Caco-2 (cell line): ENCODE results near the gene FUZ. TPM values are rescaled to one million over a fixed set of nuclear protein-coding genes. Genes with fewer than 3 reads are reported as not detected.
A peak's percentile ranks its signal among the peaks of the same experiment; 100 is the strongest.

ENCODE experiments used
- Bru-seq: library from RNA; stranded (reverse); fragments of 400-500 nt; gene quantifications from one replicate; lab custom pipeline; 2021; lab: Mats Ljungman, UMichigan
- BruChase-seq, 2 experiments: library from RNA; stranded (reverse); fragments of 400-500 nt; gene quantifications; one replicate each; lab custom pipeline; 2021; lab: Mats Ljungman, UMichigan
- BruUV-seq: library from RNA; stranded (reverse); fragments of 400-500 nt; replicated peaks from 2 replicates; lab custom pipeline; 2021; lab: Mats Ljungman, UMichigan
- CTCF ChIA-PET: fragments of 300-600 bp; sonication (Branson Sonifier 250); formaldehyde crosslinking; loops from one replicate; lab custom pipeline; 2022; ENCODE audit warnings: antibody characterized with exemption; lab: Charles Lee
- POLR2A ChIA-PET: fragments of 300-600 bp; sonication (Branson Sonifier 250); formaldehyde crosslinking; loops from one replicate; lab custom pipeline; 2022; ENCODE audit warnings: antibody characterized with exemption; lab: Charles Lee
- DNase-seq, 2 experiments: peaks; one replicate each; pipeline versions ENCODE4 v3.0.0 to v3.0.0-alpha.2; 2020 to 2022
- H3K27me3 ChIP-seq: replicated peaks from 2 replicates; pipeline ENCODE4 v1.6.0; 2011; ENCODE audit warnings: low read length; ENCODE audit not compliant: control insufficient read depth, insufficient read depth
- H3K36me3 ChIP-seq: 2 replicates; pipeline ENCODE4 v1.5.1; 2011; ENCODE audit warnings: low read length; ENCODE audit not compliant: control insufficient read depth, insufficient read depth
- H3K4me1 ChIP-seq: fragments of 250-450 bp; sonication (Bioruptor Pico); 2 replicates; pipeline ENCODE4 v1.5.1; 2020; ENCODE audit warnings: mild to moderate bottlenecking
- H3K4me3 ChIP-seq: 2 replicates; pipeline ENCODE4 v1.5.1; 2011; ENCODE audit warnings: low read depth, mild to moderate bottlenecking, control low read depth, low read length
- H3K9me3 ChIP-seq: fragments of 250-450 bp; sonication (Bioruptor Pico); 2 replicates; pipeline ENCODE4 v1.5.1; 2020; ENCODE audit warnings: mild to moderate bottlenecking, moderate library complexity
- H3K27ac Mint-ChIP-seq: one replicate; pipeline ENCODE4 v1.8.0; 2022; ENCODE audit warnings: mixed read lengths; ENCODE audit not compliant: unreplicated experiment
- H3K27me3 Mint-ChIP-seq: one replicate; pipeline ENCODE4 v1.8.0; 2022; ENCODE audit warnings: mixed read lengths; ENCODE audit not compliant: insufficient read depth, unreplicated experiment
- H3K36me3 Mint-ChIP-seq: one replicate; pipeline ENCODE4 v1.8.0; 2022; ENCODE audit warnings: mild to moderate bottlenecking, mixed read lengths; ENCODE audit not compliant: insufficient read depth, unreplicated experiment
- H3K4me1 Mint-ChIP-seq: one replicate; pipeline ENCODE4 v1.8.0; 2022; ENCODE audit warnings: low read depth, mixed read lengths; ENCODE audit not compliant: unreplicated experiment
- H3K4me3 Mint-ChIP-seq: one replicate; pipeline ENCODE4 v1.8.0; 2022; ENCODE audit warnings: mild to moderate bottlenecking, moderate library complexity, mixed read lengths; ENCODE audit not compliant: unreplicated experiment
- H3K9me3 Mint-ChIP-seq: one replicate; pipeline ENCODE4 v1.8.0; 2022; ENCODE audit warnings: mixed read lengths; ENCODE audit not compliant: unreplicated experiment
- intact Hi-C: fragments of 100-400 bp; cut with micrococcal nuclease; formaldehyde crosslinking; loops from one replicate; pipeline ENCODE4 v1.10.0; 2022; ENCODE audit not compliant: unreplicated experiment
- long read RNA-seq: library from polyadenylated mRNA; stranded (forward); transcript quantifications from one replicate; pipeline ENCODE4 v2.0.0, GENCODE V29; 2022
- total RNA-seq: library from RNA; stranded (reverse); gene quantifications from 2 replicates; pipeline ENCODE4 v1.2.3, GENCODE V29; 2022
- TF ChIP-seq, protein P1 (sequence below), 2 experiments: fragments of 200-600 bp in 1 of 2; IDR thresholded peaks; 1 replicate in 1 of 2; 2 replicates in 1 of 2; pipeline versions ENCODE4 v1.5.1 to v1.8.0; 2011 to 2022; ENCODE audit warnings: antibody characterized with exemption in 1 of 2, control low read depth in 1 of 2, inconsistent platforms in 1 of 2, low read depth in 1 of 2, low read length in 1 of 2, mild to moderate bottlenecking in 1 of 2, moderate library complexity in 1 of 2; ENCODE audit not compliant: insufficient read depth in 1 of 2, severe bottlenecking in 1 of 2, unreplicated experiment in 1 of 2

FUZ gene, protein sequence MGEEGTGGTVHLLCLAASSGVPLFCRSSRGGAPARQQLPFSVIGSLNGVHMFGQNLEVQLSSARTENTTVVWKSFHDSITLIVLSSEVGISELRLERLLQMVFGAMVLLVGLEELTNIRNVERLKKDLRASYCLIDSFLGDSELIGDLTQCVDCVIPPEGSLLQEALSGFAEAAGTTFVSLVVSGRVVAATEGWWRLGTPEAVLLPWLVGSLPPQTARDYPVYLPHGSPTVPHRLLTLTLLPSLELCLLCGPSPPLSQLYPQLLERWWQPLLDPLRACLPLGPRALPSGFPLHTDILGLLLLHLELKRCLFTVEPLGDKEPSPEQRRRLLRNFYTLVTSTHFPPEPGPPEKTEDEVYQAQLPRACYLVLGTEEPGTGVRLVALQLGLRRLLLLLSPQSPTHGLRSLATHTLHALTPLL
- total RNA-seq (0.75 and 0.93 TPM in 2 replicates), Bru-seq, nascent RNA (percentile 14 among the genes with signal in this experiment), BruChase-seq, experiment 1, labeled RNA remaining after a 2-hour chase (not detected), BruChase-seq, experiment 2, labeled RNA remaining after a 6-hour chase (percentile 28 among the genes with signal in this experiment)
- long read RNA-seq: 0 reads

DNA sequence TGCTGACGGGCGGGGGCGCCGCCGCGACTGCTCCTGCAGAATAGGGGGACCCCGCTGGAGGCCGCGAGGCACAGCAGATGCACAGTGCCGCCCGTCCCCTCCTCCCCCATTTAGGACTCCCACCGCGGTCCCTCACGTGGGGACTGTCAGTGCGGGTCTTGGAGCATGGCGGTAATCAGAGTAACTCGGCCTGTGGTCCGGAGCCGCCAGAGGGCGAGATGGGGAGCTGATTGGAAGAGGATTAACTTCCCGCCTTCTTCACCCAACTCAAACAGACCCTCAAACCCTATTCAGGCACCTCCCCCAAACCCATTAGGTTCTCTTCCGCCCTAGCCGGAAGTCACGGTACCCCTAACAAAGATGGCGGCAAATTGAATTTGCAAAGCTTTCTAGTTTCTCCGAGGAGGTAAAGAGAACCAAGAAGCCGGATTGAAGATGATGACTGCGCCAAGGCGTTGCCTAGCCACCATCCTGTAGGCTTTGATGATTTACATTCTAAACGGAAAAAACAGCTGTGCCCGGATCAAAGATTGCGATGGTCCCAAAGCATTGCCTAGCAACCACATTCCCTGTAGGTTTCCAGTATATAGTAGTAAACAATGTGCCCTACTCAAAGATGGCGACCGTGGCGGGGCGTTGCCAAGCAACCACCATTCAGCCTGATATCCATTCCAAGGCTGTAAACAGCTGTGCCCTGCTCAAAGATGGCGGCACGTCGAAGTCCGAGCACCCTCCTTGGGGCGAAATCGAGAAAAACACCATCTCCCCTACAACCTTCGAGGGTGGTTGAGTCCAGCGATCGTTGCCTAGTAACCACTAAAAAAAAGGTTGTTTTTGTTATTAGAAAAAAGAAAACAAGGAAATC is at the start of gene FUZ:
Gene FUZ (minus strand): TSS at position 296 of the 865 bp plus-strand sequence. CDS start 186 bp downstream, at position 110.
- Mint-ChIP-seq H3K27me3 (no peaks in the 10 kb centered on the region), H3K9me3 (no peaks in the 10 kb centered on the region), H3K4me3 (peak within 1 kb of the TSS; percentile 44), H3K27ac (no peak within 1 kb of the TSS), H3K4me1 (no peaks in the 10 kb centered on the region), H3K36me3 (peaks cover 36% of the 10 kb centered on the region)
- TF ChIP-seq, protein P1, sequence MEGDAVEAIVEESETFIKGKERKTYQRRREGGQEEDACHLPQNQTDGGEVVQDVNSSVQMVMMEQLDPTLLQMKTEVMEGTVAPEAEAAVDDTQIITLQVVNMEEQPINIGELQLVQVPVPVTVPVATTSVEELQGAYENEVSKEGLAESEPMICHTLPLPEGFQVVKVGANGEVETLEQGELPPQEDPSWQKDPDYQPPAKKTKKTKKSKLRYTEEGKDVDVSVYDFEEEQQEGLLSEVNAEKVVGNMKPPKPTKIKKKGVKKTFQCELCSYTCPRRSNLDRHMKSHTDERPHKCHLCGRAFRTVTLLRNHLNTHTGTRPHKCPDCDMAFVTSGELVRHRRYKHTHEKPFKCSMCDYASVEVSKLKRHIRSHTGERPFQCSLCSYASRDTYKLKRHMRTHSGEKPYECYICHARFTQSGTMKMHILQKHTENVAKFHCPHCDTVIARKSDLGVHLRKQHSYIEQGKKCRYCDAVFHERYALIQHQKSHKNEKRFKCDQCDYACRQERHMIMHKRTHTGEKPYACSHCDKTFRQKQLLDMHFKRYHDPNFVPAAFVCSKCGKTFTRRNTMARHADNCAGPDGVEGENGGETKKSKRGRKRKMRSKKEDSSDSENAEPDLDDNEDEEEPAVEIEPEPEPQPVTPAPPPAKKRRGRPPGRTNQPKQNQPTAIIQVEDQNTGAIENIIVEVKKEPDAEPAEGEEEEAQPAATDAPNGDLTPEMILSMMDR (IDR thresholded peaks at IDR 0.05; ENCODE audit: insufficient read depth in 1 of 2, low read depth in 1 of 2, low read length in 1 of 2, severe bottlenecking in 1 of 2, unreplicated experiment in 1 of 2): no peak
- CTCF ChIA-PET: no interaction called here
- Histone ChIP-seq H3K9me3 (no peaks in the 10 kb centered on the region), H3K27me3 (no peaks in the 10 kb centered on the region), H3K36me3 (no peaks in the 10 kb centered on the region), H3K4me3 (no peak within 1 kb of the TSS), H3K4me1 (peaks cover 5% of the 10 kb centered on the region; the same call in 1 of the 2 replicates)
- POLR2A ChIA-PET: interaction anchor here (0.6 to 1.0 kb wide), 2 partner anchors 48 kb away, joined by 3 to 5 read pairs; no protein-coding TSS in a partner anchor
- intact Hi-C loops: no loop called here
- peak; percentile 85 to 89 for DNase-seq
- BruUV-seq: no TSS peak

DNA sequence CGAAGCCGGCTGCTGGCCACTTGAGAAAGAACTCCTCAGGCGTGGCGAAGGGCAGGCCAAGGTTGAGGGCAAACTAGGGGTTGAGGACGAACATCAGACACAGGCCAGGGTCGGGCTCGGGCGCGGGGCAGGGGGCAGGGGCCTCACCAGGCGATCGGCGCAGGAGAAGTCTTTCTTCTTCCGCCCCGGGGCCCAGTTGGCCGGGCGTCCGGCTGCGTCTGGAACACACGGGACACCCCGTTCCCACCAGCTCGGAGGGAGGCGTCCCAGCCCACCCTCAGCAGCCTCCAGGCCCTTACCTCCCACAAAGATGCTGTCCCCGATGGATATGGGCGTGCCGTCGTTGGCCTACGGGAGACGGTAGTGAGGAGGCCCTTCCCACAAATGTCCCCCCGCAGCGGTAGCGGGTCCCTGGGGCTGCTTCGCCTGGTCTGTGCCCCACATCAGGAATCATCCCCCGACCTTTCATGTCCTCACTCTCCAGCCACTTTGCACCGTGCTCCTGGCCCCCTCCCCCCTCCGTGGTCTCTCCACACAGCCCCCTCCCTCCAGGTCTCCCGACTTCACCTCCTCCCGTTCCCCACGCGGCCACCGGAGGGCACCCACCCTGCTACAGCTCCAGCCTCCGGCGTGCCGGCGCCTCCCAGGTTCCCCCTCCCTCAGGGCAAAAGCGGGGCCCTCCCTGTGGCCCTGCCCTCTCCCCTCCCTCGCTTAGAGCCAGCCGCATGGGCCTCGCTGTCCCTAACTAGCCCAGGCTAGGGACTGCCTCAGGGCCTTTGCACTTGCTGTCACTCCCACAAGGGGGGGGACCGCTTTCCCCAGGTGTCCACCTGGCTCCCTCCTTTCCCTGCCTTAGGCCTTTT is 49.5 kb upstream of the FUZ start:
- H3K27me3 Mint-ChIP-seq: no peaks in the 10 kb centered on the region
- H3K4me3 Mint-ChIP-seq: no peak overlapping the region
- H3K4me1 Mint-ChIP-seq: peaks cover 21% of the 10 kb centered on the region
- peak in 1 of 2 experiments; percentile 70 for DNase-seq
- Histone ChIP-seq H3K36me3 (peaks cover 13% of the 10 kb centered on the region), H3K4me3 (no peak overlapping the region), H3K4me1 (peaks cover 10% of the 10 kb centered on the region), H3K9me3 (no peaks in the 10 kb centered on the region), H3K27me3 (no peaks in the 10 kb centered on the region)
- no TSS peak for BruUV-seq
- peaks cover 96% of the 10 kb centered on the region for H3K36me3 Mint-ChIP-seq
- H3K9me3 Mint-ChIP-seq: no peaks in the 10 kb centered on the region
- no peak overlapping the region for H3K27ac Mint-ChIP-seq
- intact Hi-C loops: no loop called here
- CTCF ChIA-PET: interaction anchor here (1.3 kb wide), 1 partner anchor 12 kb away, joined by 4 read pairs; the partner anchor contains the start of gene PTOV1
- POLR2A ChIA-PET: no interaction called here
- TF ChIP-seq, protein P1 (IDR thresholded peaks at IDR 0.05; ENCODE audit: insufficient read depth in 1 of 2, low read depth in 1 of 2, low read length in 1 of 2, severe bottlenecking in 1 of 2, unreplicated experiment in 1 of 2): peak; percentile 26 to 39
